IPS-18c (cell line): ENCODE measurements around the gene NPSR1.
"Not testable (repeated sequence)": the region's sequence is repeated elsewhere in the genome, so short reads cannot be mapped to it uniquely, and the experiment has no call there.

Experiments
- H3K4me3 ChIP-seq: 2 replicates; pipeline ENCODE4 v1.7.0; 2013; ENCODE audit warnings: low read depth, mild to moderate bottlenecking, low read length, moderate library complexity; ENCODE audit not compliant: insufficient read depth
- H3K9me3 ChIP-seq: one replicate; pipeline ENCODE4 v1.6.1; 2013; ENCODE audit warnings: mild to moderate bottlenecking, low read length, moderate library complexity; ENCODE audit not compliant: control insufficient read depth, insufficient read depth

Gene NPSR1

GRCh38 chr7:34780546-34780945 lies 122.5 kb downstream of the NPSR1 start:
- Histone ChIP-seq H3K4me3 (no peak overlapping the region), H3K9me3 (no peaks in the 10 kb centered on the region)

DNA sequence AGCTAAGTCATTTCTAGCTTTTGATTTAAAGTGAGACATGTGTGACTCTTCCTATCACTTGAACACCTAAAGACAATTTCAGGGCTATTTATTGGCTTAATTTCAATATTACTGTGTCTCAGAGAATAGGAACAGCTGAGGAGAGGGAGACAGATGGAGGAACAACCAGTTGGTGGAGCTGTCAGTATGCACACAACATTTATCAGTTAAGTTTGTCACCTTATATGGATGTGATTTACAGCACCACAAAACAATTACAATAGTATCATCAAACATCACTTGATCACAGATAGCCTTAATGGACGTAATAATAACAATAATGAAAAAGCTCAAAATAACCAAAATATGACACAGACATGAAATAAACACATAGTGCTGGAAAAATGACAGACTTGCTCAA lies 129.6 kb downstream of the NPSR1 start:
- H3K4me3 ChIP-seq = no peak overlapping the region

DNA sequence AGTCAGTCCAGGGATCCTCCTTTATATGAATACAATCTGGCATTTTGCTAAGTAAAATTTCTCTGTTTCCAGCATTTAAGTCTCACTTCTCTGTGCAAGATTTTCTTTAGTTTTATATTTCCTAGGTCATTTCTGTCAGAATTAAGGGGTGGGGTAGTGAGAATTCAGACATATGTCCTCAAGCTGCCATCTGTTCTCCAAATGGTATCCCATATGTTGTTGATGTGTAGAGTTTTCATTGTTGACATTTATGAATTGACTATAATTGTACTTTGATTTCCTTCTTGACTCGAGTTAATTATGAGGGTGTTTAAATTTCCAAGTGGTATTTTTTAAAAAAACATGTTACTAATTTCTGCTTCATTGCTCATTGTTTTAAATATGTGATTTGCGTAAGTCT lies 148.8 kb downstream of the NPSR1 start:
- no peaks in the 10 kb centered on the region for H3K9me3 ChIP-seq
- no peak overlapping the region for H3K4me3 ChIP-seq

More for the DNA sequence above, 129.6 kb downstream of the NPSR1 start:
- no peaks in the 10 kb centered on the region for H3K9me3 ChIP-seq

- Histone ChIP-seq H3K9me3 (no peaks in the 10 kb centered on the region), H3K4me3 (no peak overlapping the region)
Measured at GRCh38 chr7:34807548-34808340, 149.7 kb downstream of the NPSR1 start.

GRCh38 chr7:34814203-34814842 lies 156.3 kb downstream of the NPSR1 start:
- not testable (repeated sequence) for H3K9me3 ChIP-seq, H3K4me3 ChIP-seq

DNA sequence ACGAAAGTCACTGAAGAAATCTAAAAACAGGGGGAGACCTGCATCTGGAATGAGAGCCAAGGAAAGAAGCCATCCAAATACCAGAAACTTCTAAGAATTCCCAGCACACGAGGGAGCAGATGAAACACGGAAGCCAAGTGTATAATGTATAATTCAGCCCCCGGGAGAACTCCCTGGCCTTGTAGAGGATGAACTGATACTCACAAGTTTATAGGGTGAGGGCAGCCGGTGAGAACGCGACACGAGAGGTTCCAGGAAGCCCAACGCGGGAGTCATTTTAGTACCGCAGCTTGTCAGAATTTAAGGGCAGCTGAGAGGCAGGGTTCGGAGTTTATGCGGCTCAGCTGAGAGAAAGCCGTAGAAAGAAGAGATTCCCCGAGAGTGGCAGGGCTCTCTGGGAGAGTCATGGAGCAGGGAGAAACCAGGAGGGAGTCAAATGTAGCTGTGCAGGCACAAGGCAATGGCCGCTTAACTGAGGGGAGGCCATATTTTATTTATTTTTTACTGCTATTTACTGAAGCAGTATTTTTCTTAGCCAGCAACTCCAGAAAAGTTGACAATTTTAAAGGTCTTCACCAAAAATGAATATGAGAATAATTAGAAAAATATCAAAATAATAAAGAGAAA lies 164.0 kb downstream of the NPSR1 start:
- Histone ChIP-seq H3K9me3 (no peaks in the 10 kb centered on the region), H3K4me3 (no peak overlapping the region)

- no peaks in the 10 kb centered on the region for H3K9me3 ChIP-seq
- H3K4me3 ChIP-seq = no peak overlapping the region
Measured at GRCh38 chr7:34823650-34824258, 165.7 kb downstream of the NPSR1 start.

DNA sequence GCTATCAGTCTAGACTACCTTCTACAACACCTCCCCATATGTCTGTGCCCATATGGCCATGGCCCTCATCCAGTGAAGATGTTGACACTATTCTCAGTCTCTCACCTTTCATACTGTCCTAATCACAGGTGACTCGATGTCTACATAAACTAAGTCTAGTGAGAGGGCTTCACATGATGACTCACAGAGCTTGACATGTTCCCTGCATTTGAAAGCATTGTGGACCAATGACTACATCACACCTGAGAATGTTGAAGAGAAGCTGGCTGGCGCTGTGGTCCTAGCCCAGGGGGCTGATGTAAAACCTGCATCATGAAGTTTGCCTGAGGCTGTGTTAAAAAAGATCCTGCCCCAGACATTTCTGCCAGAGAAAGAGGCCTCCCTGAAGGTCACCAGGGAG lies 167.2 kb downstream of the NPSR1 start:
- H3K4me3 ChIP-seq = no peak overlapping the region

DNA sequence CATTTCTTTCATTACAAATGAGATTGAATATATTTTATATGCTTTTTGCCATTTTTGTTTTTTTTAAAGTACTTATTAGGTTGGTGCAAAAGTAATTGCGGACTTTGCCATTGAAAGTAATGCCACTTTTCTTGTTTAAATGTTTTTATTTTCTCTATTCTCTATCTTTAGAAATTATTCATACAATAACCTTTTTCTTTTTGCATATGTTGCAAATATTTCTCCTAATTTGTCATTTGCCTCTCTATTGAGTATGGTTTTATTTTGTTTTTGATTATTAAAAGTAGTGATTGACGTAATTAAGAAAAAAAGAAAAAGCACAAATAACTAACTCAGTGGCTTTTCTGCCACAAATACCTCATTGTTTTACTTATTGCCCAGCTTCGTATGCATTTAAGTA lies 172.4 kb downstream of the NPSR1 start:
- Histone ChIP-seq H3K4me3 (no peak overlapping the region), H3K9me3 (no peaks in the 10 kb centered on the region)

More for the DNA sequence above, 167.2 kb downstream of the NPSR1 start:
- H3K9me3 ChIP-seq = no peaks in the 10 kb centered on the region

DNA sequence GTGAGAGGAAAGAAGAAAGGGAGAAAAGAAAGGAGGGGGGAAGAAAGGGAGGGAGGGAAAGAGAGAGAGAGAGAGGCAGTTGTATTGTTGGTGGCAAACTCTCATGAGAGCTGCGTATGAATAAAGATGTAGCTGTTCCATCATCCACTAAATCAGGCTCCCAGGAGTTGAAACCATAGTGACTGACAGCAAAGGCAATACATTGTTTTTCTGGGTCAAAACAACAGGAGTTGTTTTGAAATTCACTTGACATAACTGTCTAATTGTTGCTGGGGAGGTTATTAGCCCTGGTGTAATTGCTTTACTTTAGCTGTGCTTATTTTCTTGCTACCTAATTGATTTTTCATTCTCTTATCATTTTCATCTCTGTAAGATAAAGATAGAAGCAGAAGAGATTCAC lies 173.4 kb downstream of the NPSR1 start:
- no peak overlapping the region for H3K4me3 ChIP-seq

DNA sequence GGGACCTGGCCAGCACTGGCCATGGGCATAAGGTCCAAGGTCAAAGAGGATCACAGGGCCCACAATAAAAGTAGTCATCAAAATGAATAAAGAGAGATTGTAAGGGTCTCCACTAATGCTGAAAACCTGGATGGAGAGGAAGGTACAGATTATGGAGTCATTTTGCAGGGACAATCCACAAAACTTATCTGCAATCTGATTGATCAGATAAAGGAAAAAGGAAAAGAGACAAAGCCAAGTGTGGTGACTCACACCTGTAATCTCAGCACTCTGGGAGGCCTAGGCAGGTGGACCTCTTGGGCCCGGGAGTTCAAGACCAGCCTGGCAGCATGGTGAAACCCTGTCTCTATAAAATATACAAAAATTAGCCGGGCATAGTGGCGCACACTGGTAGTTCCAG lies 174.0 kb downstream of the NPSR1 start:
- H3K4me3 ChIP-seq = no peak overlapping the region
- no peaks in the 10 kb centered on the region for H3K9me3 ChIP-seq

More for the DNA sequence above, 173.4 kb downstream of the NPSR1 start:
- no peaks in the 10 kb centered on the region for H3K9me3 ChIP-seq

GRCh38 chr7:34835901-34836600 lies 178.0 kb downstream of the NPSR1 start:
- peaks cover 4% of the 10 kb centered on the region for H3K9me3 ChIP-seq
- no peak overlapping the region for H3K4me3 ChIP-seq

- H3K9me3 ChIP-seq = peaks cover 4% of the 10 kb centered on the region
- H3K4me3 ChIP-seq = no peak overlapping the region
Measured at GRCh38 chr7:34837316-34837715, 179.3 kb downstream of the NPSR1 start.

- no peak overlapping the region for H3K4me3 ChIP-seq
- peaks cover 4% of the 10 kb centered on the region for H3K9me3 ChIP-seq
Measured at GRCh38 chr7:34837801-34838201, 179.8 kb downstream of the NPSR1 start.

DNA sequence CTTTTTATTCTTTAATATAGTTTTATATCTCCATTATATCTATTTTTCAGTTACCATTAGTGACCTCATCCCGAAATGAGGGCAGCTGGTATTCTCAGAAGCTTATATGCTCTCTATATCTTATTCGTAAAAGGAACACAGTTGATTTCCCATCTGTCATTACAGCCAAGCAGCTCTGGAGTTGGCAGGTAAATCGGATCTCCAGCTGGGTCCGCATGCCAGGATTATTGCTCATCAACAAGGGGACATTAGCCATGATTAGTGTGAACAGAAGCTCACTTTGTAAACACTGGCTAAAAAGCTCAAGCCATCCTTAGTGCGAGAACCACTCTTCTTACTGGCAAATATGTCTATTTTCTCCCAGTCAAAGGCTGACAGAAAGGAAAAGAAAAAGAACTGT lies 180.3 kb downstream of the NPSR1 start:
- H3K9me3 ChIP-seq = peaks cover 4% of the 10 kb centered on the region
- H3K4me3 ChIP-seq = no peak overlapping the region

DNA sequence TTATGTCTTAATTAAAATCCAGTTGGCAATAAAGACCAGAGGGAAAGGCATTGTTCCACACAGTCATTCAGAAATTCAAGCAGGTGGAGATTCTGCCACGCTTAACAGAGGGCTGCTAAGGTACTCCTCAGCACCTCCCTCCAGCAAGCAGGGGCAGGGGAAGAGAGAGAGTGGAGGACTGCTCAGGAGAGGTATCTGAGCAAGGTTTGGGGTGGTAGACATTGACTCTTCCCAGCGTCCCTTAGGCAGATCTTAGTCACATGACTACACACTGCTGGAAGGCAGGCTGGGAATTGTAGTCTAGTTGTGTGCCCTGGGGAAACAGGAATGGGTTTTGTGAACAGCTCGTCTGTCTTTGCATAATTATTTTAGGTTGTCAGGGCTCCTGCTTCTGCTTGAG lies 181.6 kb downstream of the NPSR1 start:
- no peak overlapping the region for H3K4me3 ChIP-seq
- peaks cover 4% of the 10 kb centered on the region for H3K9me3 ChIP-seq

DNA sequence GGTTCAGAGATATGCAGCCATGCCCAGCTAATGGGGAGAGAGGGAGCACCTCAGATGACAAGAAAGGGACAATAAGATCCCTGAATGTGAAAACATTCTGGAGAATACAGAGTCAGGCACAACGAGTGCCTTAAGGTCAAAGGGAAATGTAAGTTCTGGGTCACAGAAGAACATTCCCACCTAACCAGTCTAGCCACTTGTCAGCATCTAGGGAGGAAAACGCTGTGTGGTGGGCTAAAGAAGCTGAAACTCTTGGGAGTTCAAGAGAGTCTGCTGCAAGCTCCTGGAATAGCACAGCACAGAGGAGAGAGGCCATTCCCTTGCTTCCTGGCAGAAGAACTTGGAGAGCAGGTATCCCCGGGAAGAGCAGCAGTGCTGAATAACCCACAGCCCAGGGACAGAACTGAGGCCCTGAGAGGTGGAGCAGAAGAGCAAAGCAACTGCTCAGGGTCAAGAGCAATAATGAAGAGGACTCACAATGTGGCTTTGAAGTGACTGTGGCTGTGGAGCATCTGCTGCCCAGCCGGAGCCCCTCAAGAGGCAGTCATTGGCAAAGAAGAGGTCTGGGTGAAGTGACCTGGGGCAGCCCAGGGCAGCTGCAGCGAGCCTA lies 182.3 kb downstream of the NPSR1 start:
- peaks cover 4% of the 10 kb centered on the region for H3K9me3 ChIP-seq

More for the DNA sequence above, 182.3 kb downstream of the NPSR1 start:
- no peak overlapping the region for H3K4me3 ChIP-seq
